Mesendoderm (in vitro differentiated cells): Measurements from ENCODE around the gene TP53I13. TPM values are rescaled to one million over a fixed set of nuclear protein-coding genes. Genes with fewer than 3 reads are reported as not detected.

Experiments
- DNase-seq: peaks from one replicate; pipeline ENCODE4 v3.0.0; 2013
- H2AK5ac ChIP-seq: 2 replicates; pipeline ENCODE4 v1.6.1; 2013; ENCODE audit warnings: low read length, inconsistent platforms
- H2BK120ac ChIP-seq: 2 replicates; pipeline ENCODE4 v1.6.1; 2013; ENCODE audit warnings: low read depth, mild to moderate bottlenecking, low read length, moderate library complexity, mixed read lengths
- H2BK15ac ChIP-seq: replicated peaks from 2 replicates; pipeline ENCODE4 v1.6.1; 2013; ENCODE audit warnings: low read depth, mild to moderate bottlenecking, moderate library complexity
- H2BK5ac ChIP-seq: 2 replicates; pipeline ENCODE4 v1.6.1; 2013; ENCODE audit warnings: low read length, inconsistent platforms
- H3K18ac ChIP-seq: 2 replicates; pipeline ENCODE4 v1.6.1; 2013; ENCODE audit warnings: mild to moderate bottlenecking, low read length, mixed read lengths
- H3K23ac ChIP-seq: one replicate; pipeline ENCODE4 v1.6.1; 2013; ENCODE audit warnings: low read length
- H3K27ac ChIP-seq: 2 replicates; pipeline ENCODE4 v1.5.1; 2013; ENCODE audit warnings: low read depth, mild to moderate bottlenecking, inconsistent platforms, low read length, moderate library complexity
- H3K27me3 ChIP-seq: 2 replicates; pipeline ENCODE4 v1.6.1; 2013; ENCODE audit warnings: low read length, control low read depth, mild to moderate bottlenecking, inconsistent platforms; ENCODE audit not compliant: insufficient read depth, poor library complexity
- H3K36me3 ChIP-seq: 2 replicates; pipeline ENCODE4 v1.6.1; 2013; ENCODE audit warnings: low read length, inconsistent platforms; ENCODE audit not compliant: control insufficient read depth, insufficient read depth
- H3K4ac ChIP-seq: one replicate; pipeline ENCODE4 v1.6.1; 2013; ENCODE audit warnings: low read depth, mild to moderate bottlenecking, low read length, moderate library complexity
- H3K4me1 ChIP-seq: 2 replicates; pipeline ENCODE4 v1.6.1; 2013; ENCODE audit warnings: low read depth, low read length, inconsistent platforms; ENCODE audit not compliant: control insufficient read depth
- H3K4me2 ChIP-seq: 2 replicates; pipeline ENCODE4 v1.6.1; 2013; ENCODE audit warnings: low read length
- H3K4me3 ChIP-seq: 2 replicates; pipeline ENCODE4 v1.5.1; 2013; ENCODE audit warnings: mild to moderate bottlenecking, low read length
- H3K56ac ChIP-seq: one replicate; pipeline ENCODE4 v1.6.1; 2013; ENCODE audit warnings: low read length
- H3K79me1 ChIP-seq: 2 replicates; pipeline ENCODE4 v1.6.1; 2013; ENCODE audit warnings: low read length, inconsistent platforms
- H3K79me2 ChIP-seq: 2 replicates; pipeline ENCODE4 v1.6.1; 2013; ENCODE audit warnings: mild to moderate bottlenecking, low read length; ENCODE audit not compliant: control insufficient read depth, insufficient read depth
- H3K9ac ChIP-seq: 2 replicates; pipeline ENCODE4 v1.6.1; 2013; ENCODE audit warnings: low read length, inconsistent platforms
- H4K5ac ChIP-seq: one replicate; pipeline ENCODE4 v1.6.1; 2013; ENCODE audit warnings: low read length
- H4K8ac ChIP-seq: one replicate; pipeline ENCODE4 v1.6.1; 2013; ENCODE audit warnings: low read depth, mild to moderate bottlenecking, control low read depth, low read length, moderate library complexity
- WGBS: extraction: QIAGEN DNeasy Blood & Tissue Kit; methylation state at CpG from one replicate; pipeline ENCODE4 v1.1.7; 2013; ENCODE audit warnings: low lambda C conversion rate, missing lambda C conversion rate; ENCODE audit not compliant: insufficient coverage; ENCODE audit errors: extremely low coverage; 5-methylcytosine and 5-hydroxymethylcytosine counted together
- polyA plus RNA-seq, 2 experiments: library from polyadenylated mRNA; stranded (reverse); fragments of 200-250 nt; gene quantifications; one replicate each; pipeline ENCODE4 v1.2.3, GENCODE V29; 2013

The TP53I13 gene, protein sequence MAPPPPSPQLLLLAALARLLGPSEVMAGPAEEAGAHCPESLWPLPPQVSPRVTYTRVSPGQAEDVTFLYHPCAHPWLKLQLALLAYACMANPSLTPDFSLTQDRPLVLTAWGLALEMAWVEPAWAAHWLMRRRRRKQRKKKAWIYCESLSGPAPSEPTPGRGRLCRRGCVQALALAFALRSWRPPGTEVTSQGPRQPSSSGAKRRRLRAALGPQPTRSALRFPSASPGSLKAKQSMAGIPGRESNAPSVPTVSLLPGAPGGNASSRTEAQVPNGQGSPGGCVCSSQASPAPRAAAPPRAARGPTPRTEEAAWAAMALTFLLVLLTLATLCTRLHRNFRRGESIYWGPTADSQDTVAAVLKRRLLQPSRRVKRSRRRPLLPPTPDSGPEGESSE
- polyA plus RNA-seq (2013, experiment 1 of 2): 7.2 TPM
- 7.6 TPM for polyA plus RNA-seq (2013, experiment 2 of 2)

DNA sequence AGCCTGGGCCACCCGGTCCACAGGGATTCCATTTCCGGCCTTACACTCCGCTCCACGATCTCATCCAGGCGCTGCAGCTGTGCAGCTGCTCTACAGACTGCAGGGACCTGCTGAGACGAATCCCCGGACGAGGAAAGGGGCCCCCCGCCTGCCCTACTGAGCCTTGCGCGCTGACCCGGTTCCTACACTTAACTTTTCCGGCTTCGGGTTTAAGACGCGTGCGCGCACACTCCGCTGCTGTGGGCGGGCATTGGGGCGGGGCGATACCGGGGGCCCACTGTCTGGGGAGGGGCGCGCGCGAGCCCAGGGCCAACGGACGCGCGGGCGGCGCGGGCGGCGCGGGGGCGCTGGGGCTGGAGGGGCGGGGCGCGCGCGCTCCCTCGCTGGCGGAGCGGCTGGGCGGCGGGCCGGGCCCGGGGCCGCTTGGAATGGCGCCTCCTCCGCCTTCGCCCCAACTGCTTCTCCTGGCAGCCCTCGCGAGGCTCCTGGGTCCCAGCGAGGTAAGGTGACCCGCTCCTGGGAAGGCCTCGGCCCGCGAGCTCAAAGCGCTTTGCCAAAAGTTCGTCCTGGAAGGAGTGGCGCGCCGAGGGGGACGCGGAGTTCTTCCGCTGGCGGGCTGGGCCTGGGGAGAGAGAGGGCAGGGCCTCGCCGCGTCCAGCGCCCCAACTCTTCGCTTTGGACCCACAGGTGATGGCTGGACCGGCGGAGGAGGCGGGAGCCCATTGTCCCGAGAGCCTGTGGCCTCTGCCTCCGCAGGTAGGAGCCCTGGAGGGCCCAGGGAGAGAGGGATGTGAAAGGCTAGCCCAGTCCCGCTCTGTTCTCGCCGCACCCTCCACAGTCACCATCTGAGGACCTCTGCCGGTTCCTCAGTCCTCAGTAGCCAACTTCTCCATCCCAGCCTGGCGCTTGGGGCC is at the start of gene TP53I13:
TP53I13 (plus strand) TSS at position 371 of the 914 bp plus-strand sequence; CDS start at position 429, 58 bp downstream.
- H2BK15ac ChIP-seq: no peak within 1 kb of the TSS
- WGBS: no CpG with 5 or more reads among the region's 85 CpGs
- peak within 1 kb of the TSS; percentile 83 for H3K4me3 ChIP-seq
- no peak within 1 kb of the TSS for H4K8ac ChIP-seq
- H3K79me2 ChIP-seq: no peaks in the 10 kb centered on the region
- H3K4ac ChIP-seq: no peak within 1 kb of the TSS
- no peak within 1 kb of the TSS for H2AK5ac ChIP-seq
- H2BK5ac ChIP-seq: no peak within 1 kb of the TSS
- peak; percentile 91 for DNase-seq
- H3K56ac ChIP-seq: peak within 1 kb of the TSS; percentile 94
- H3K27ac ChIP-seq: peak within 1 kb of the TSS; percentile 60
- H3K4me2 ChIP-seq: peak within 1 kb of the TSS; percentile 97
- H2BK120ac ChIP-seq: no peak within 1 kb of the TSS
- H3K9ac ChIP-seq: peak within 1 kb of the TSS; percentile 95
- peaks cover 4% of the 10 kb centered on the region for H3K4me1 ChIP-seq
- H3K18ac ChIP-seq: peak within 1 kb of the TSS; percentile 70
- H4K5ac ChIP-seq: no peak within 1 kb of the TSS
- H3K23ac ChIP-seq: peak within 1 kb of the TSS; percentile 66
- no peaks in the 10 kb centered on the region for H3K36me3 ChIP-seq
- H3K27me3 ChIP-seq: peaks cover 6% of the 10 kb centered on the region
- no peaks in the 10 kb centered on the region for H3K79me1 ChIP-seq

- H2BK5ac ChIP-seq: no peak overlapping the region
- DNase-seq: no peak
- H3K4ac ChIP-seq: no peak overlapping the region
- H3K9ac ChIP-seq: no peak overlapping the region
- no peak overlapping the region for H2BK15ac ChIP-seq
- H2AK5ac ChIP-seq: no peak overlapping the region
- H4K5ac ChIP-seq: no peak overlapping the region
- WGBS: no CpG with 5 or more reads among the region's 3 CpGs
- no peak overlapping the region for H3K4me3 ChIP-seq
- H3K4me1 ChIP-seq: no peaks in the 10 kb centered on the region
- no peaks in the 10 kb centered on the region for H3K27me3 ChIP-seq
- no peaks in the 10 kb centered on the region for H3K79me1 ChIP-seq
- H3K18ac ChIP-seq: no peak overlapping the region
- no peak overlapping the region for H3K56ac ChIP-seq
- H3K27ac ChIP-seq: no peak overlapping the region
- no peak overlapping the region for H3K4me2 ChIP-seq
- no peak overlapping the region for H2BK120ac ChIP-seq
- no peak overlapping the region for H4K8ac ChIP-seq
- no peaks in the 10 kb centered on the region for H3K79me2 ChIP-seq
- H3K36me3 ChIP-seq: no peaks in the 10 kb centered on the region
- no peak overlapping the region for H3K23ac ChIP-seq
Observed at GRCh38 chr17:29524692-29525091, 43.8 kb upstream of the TP53I13 start.

GRCh38 chr17:29526322-29526721 is 42.2 kb upstream of the TP53I13 start:
- no CpG with 5 or more reads among the region's 3 CpGs for WGBS
- Histone ChIP-seq H2AK5ac (no peak overlapping the region), H4K5ac (no peak overlapping the region), H3K4me2 (no peak overlapping the region), H3K4me1 (no peaks in the 10 kb centered on the region), H3K9ac (no peak overlapping the region), H3K79me1 (no peaks in the 10 kb centered on the region), H2BK5ac (no peak overlapping the region), H4K8ac (no peak overlapping the region), H3K18ac (no peak overlapping the region), H2BK120ac (no peak overlapping the region), H3K56ac (no peak overlapping the region), H3K27ac (no peak overlapping the region), H3K23ac (no peak overlapping the region), H3K27me3 (no peaks in the 10 kb centered on the region), H3K36me3 (peaks cover 4% of the 10 kb centered on the region), H3K4ac (no peak overlapping the region), H3K4me3 (no peak overlapping the region), H2BK15ac (no peak overlapping the region), H3K79me2 (no peaks in the 10 kb centered on the region)
- peak; percentile 6 for DNase-seq

DNA sequence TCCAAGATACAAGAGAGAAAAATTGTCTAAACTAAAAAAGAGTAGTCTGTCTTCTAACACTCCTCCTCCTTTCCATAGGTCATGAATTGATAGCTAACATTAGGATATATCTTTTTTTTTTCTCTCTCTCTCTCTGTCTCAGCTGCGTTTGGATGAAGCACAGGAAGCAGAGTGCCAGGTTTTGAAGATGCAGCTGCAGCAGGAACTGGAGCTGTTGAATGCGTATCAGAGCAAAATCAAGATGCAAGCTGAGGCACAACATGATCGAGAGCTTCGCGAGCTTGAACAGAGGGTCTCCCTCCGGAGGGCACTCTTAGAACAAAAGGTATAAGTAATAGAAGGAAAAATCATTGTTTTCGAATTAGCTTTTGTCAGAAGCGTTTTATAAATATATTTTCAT is 34.5 kb upstream of the TP53I13 start:
- no peak overlapping the region for H3K9ac ChIP-seq
- no peak for DNase-seq
- H4K5ac ChIP-seq: no peak overlapping the region
- no peak overlapping the region for H3K4me2 ChIP-seq
- H2AK5ac ChIP-seq: no peak overlapping the region
- no peaks in the 10 kb centered on the region for H3K79me1 ChIP-seq
- H2BK5ac ChIP-seq: no peak overlapping the region
- no peak overlapping the region for H3K56ac ChIP-seq
- no peak overlapping the region for H3K4me3 ChIP-seq
- H3K27me3 ChIP-seq: no peaks in the 10 kb centered on the region
- no peak overlapping the region for H4K8ac ChIP-seq
- H3K4ac ChIP-seq: no peak overlapping the region
- no peak overlapping the region for H3K18ac ChIP-seq
- no peak overlapping the region for H3K23ac ChIP-seq
- no peak overlapping the region for H2BK15ac ChIP-seq
- H3K36me3 ChIP-seq: peaks cover 8% of the 10 kb centered on the region
- no peak overlapping the region for H3K27ac ChIP-seq
- WGBS: no CpG with 5 or more reads among the region's 8 CpGs
- H3K4me1 ChIP-seq: no peaks in the 10 kb centered on the region
- no peak overlapping the region for H2BK120ac ChIP-seq
- H3K79me2 ChIP-seq: no peaks in the 10 kb centered on the region

GRCh38 chr17:29544066-29544465 is 24.4 kb upstream of the TP53I13 start:
- peaks cover 2% of the 10 kb centered on the region for H3K36me3 ChIP-seq
- H3K4me2 ChIP-seq: no peak overlapping the region
- H3K4me3 ChIP-seq: no peak overlapping the region
- no peak overlapping the region for H4K8ac ChIP-seq
- H3K27me3 ChIP-seq: no peaks in the 10 kb centered on the region
- H2BK120ac ChIP-seq: no peak overlapping the region
- no peak for DNase-seq
- H3K23ac ChIP-seq: no peak overlapping the region
- no peaks in the 10 kb centered on the region for H3K79me1 ChIP-seq
- H3K56ac ChIP-seq: no peak overlapping the region
- H2AK5ac ChIP-seq: no peak overlapping the region
- no peak overlapping the region for H3K18ac ChIP-seq
- no CpG with 5 or more reads among the region's 4 CpGs for WGBS
- H3K9ac ChIP-seq: no peak overlapping the region
- H3K79me2 ChIP-seq: no peaks in the 10 kb centered on the region
- H2BK5ac ChIP-seq: no peak overlapping the region
- H2BK15ac ChIP-seq: no peak overlapping the region
- H4K5ac ChIP-seq: no peak overlapping the region
- no peaks in the 10 kb centered on the region for H3K4me1 ChIP-seq
- no peak overlapping the region for H3K4ac ChIP-seq
- H3K27ac ChIP-seq: no peak overlapping the region
